ENCODE measurements around the gene DUSP2. TPM values are rescaled to one million over a fixed set of nuclear protein-coding genes. Genes with fewer than 3 reads are reported as not detected.

Gene DUSP2
- total and polyA plus RNA-seq, 10 of the 15 experiments (the other 5 are each of a cell fraction or from before 2014, with no cell fraction given): 9.7 to 212 (median 57.2) TPM

- no peak overlapping the region for H3K4me2 ChIP-seq (ENCODE audit: control insufficient read depth, insufficient read depth)
- CTCF ChIA-PET: interaction anchor here (0.9 to 1.6 kb wide), 3 partner anchors 12 to 14 kb away, joined by 3 to 7 read pairs (median 4); partner anchors contain the start of gene ASTL
- H2AFZ ChIP-seq (ENCODE audit: control insufficient read depth, low read depth, low read length): no peak overlapping the region
- no peak overlapping the region for H3K27ac ChIP-seq (ENCODE audit: control insufficient read depth, insufficient read depth)
- H3K36me3 ChIP-seq (ENCODE audit: control insufficient read depth in 2 of 2, insufficient read depth in 2 of 2, low read length in 1 of 2): no peaks in the 10 kb centered on the region
- FAIRE-seq (no peak), ATAC-seq (no peak), DNase-seq (ENCODE audit: low read depth, low spot score) (no peak)
- no peaks in the 10 kb centered on the region for H3K9me3 ChIP-seq (replicated peaks; ENCODE audit: control insufficient read depth, insufficient read depth, low read length)
- 81% methylated on average over 6 of the region's 6 CpGs for WGBS (ENCODE audit: insufficient coverage, insufficient replicate concordance, low lambda C conversion rate, missing lambda C conversion rate)
- POLR2A ChIA-PET: interaction anchor here (1.0 kb wide), 1 partner anchor 25 kb away, joined by 5 read pairs; no protein-coding TSS in a partner anchor
- H3K4me1 ChIP-seq (ENCODE audit: control insufficient read depth, insufficient read depth, low read length): peaks cover 37% of the 10 kb centered on the region
- SMC1A ChIA-PET (ENCODE audit: uncharacterized antibody, unreplicated experiment): interaction anchor here (1.5 to 14.1 kb wide), 4 partner anchors 8 to 24 kb away, joined by 3 to 139 read pairs (median 6); no protein-coding TSS in a partner anchor
- intact Hi-C loops (cut with micrococcal nuclease; ENCODE audit: unreplicated experiment) (no loop called here), in situ Hi-C loops (cut with MboI) (no loop called here)
- no peak overlapping the region for H3K4me3 ChIP-seq
- no peaks in the 10 kb centered on the region for H3K27me3 ChIP-seq (replicated peaks in 1 of 2; ENCODE audit: control insufficient read depth in 2 of 2, insufficient read depth in 2 of 2, low read length in 1 of 2)
- H3K9ac ChIP-seq (ENCODE audit: control insufficient read depth, insufficient read depth, low read length): no peak overlapping the region
- no TSS peak for BruUV-seq (replicated peaks)
- no peak for TF ChIP-seq ZBTB11 (CRISPR knock-in tag; IDR thresholded peaks at IDR 0.05)
- TF ChIP-seq SREBF1 (IDR thresholded peaks at IDR 0.05; ENCODE audit: low read length): no peak
- TF ChIP-seq MTA3 (IDR thresholded peaks at IDR 0.05; ENCODE audit: borderline replicate concordance, low read length): no peak
- TF ChIP-seq REST (IDR thresholded peaks at IDR 0.05; ENCODE audit: low read depth, low read length): no peak
- TF ChIP-seq MTA2 (IDR thresholded peaks at IDR 0.05; ENCODE audit: low read depth): no peak
- TF ChIP-seq EED (IDR thresholded peaks at IDR 0.05; ENCODE audit: low read depth): no peak
- TF ChIP-seq IRF5 (IDR thresholded peaks at IDR 0.05; ENCODE audit: borderline replicate concordance): no peak
- TF ChIP-seq BHLHE40 (IDR thresholded peaks at IDR 0.05; ENCODE audit: borderline replicate concordance in 1 of 2, low read depth in 2 of 2, low read length in 1 of 2): no peak
- no peak for TF ChIP-seq SUZ12 (IDR thresholded peaks at IDR 0.05; ENCODE audit: unreplicated experiment)
- no peak for TF ChIP-seq CEBPB (IDR thresholded peaks at IDR 0.05; ENCODE audit: borderline replicate concordance in 1 of 2, low read depth in 2 of 2, low read length in 2 of 2)
- TF ChIP-seq RB1 (IDR thresholded peaks at IDR 0.05; ENCODE audit: borderline replicate concordance): no peak
- no peak for TF ChIP-seq MEF2A (IDR thresholded peaks at IDR 0.05; ENCODE audit: insufficient read depth, low read depth, low read length)
- no peak for TF ChIP-seq ATF2 (IDR thresholded peaks at IDR 0.05; ENCODE audit: low read length)
- H4K20me1 ChIP-seq (ENCODE audit: control insufficient read depth, insufficient read depth): no peaks in the 10 kb centered on the region
- RAD21 ChIA-PET (ENCODE audit: unreplicated experiment): interaction anchor here (1.4 to 18.1 kb wide), 3 partner anchors 12 to 52 kb away, joined by 4 to 463 read pairs (median 11); partner anchors contain the start of gene ASTL
- peaks cover 4% of the 10 kb centered on the region for H3K79me2 ChIP-seq (ENCODE audit: control insufficient read depth, insufficient read depth, low read length)
Observed at GRCh38 chr2:96150007-96150640, 4.9 kb upstream of the DUSP2 start.

Data from GM12878 (cell line).